Fibroblast of villous mesenchyme (primary cell): ENCODE measurements around the gene SEZ6L2. TPM values are rescaled to one million over a fixed set of nuclear protein-coding genes. Genes with fewer than 3 reads are reported as not detected.

ENCODE experiments used
- DNase-seq: peaks from one replicate; pipeline ENCODE4 v3.0.0-alpha.2; 2010; ENCODE audit warnings: low read depth
- H3K4me3 ChIP-seq: 2 replicates; pipeline ENCODE4 v1.5.1; 2011; ENCODE audit warnings: low read depth, mild to moderate bottlenecking, low read length
- CTCF ChIP-seq: IDR thresholded peaks from 2 replicates; pipeline ENCODE4 v1.5.1; 2012; ENCODE audit warnings: low read depth, mild to moderate bottlenecking, low read length; ENCODE audit not compliant: insufficient read depth
- total RNA-seq: library from RNA; depleted of rRNA; stranded (reverse); fragments of >200 nt; gene quantifications from 2 replicates; pipeline ENCODE4 v1.2.3, GENCODE V29; 2012

Gene SEZ6L2
- total RNA-seq, 1 donor: 4.7 TPM

- H3K4me3 ChIP-seq: peak within 1 kb of the TSS; percentile 86
- TF ChIP-seq CTCF: no peak
- DNase-seq: peak; percentile 85
These were observed 26.7 kb upstream of the SEZ6L2 start, which contains the start of gene KCTD13 for GRCh38 chr16:29925781-29926710. Gene KCTD13, minus strand, starts transcription at chr16:29926226. Its CDS starts 193 bp downstream, at chr16:29926033.

GRCh38 chr16:29925105-29925756, 25.9 kb upstream of the SEZ6L2 start:
- DNase-seq: no peak
- H3K4me3 ChIP-seq: peak overlapping the region; percentile 86
- no peak for TF ChIP-seq CTCF

GRCh38 chr16:29922986-29923501, 23.7 kb upstream of the SEZ6L2 start:
- no peak overlapping the region for H3K4me3 ChIP-seq
- no peak for TF ChIP-seq CTCF
- DNase-seq: no peak

GRCh38 chr16:29922326-29922725, 23.0 kb upstream of the SEZ6L2 start:
- DNase-seq: no peak
- TF ChIP-seq CTCF: no peak
- no peak overlapping the region for H3K4me3 ChIP-seq

GRCh38 chr16:29921034-29921385, 21.7 kb upstream of the SEZ6L2 start:
- no peak overlapping the region for H3K4me3 ChIP-seq
- no peak for TF ChIP-seq CTCF
- DNase-seq: no peak

GRCh38 chr16:29920288-29921033, 21.1 kb upstream of the SEZ6L2 start:
- no peak for TF ChIP-seq CTCF
- no peak overlapping the region for H3K4me3 ChIP-seq
- no peak for DNase-seq
